CD4-positive, alpha-beta memory T cell (primary cell): Measurements from ENCODE around the gene CNTN2. TPM values are rescaled to one million over a fixed set of nuclear protein-coding genes. Genes with fewer than 3 reads are reported as not detected.

Experiments
- CTCF ChIA-PET: fragments of 350-600 bp; sonication (Branson Sonifier 250); formaldehyde crosslinking; loops from one replicate; lab custom pipeline; 2021; ENCODE audit warnings: inconsistent platforms; ENCODE audit not compliant: partially characterized antibody; lab: Charles Lee
- POLR2A ChIA-PET: fragments of 350-600 bp; sonication (Branson Sonifier 250); formaldehyde crosslinking; loops from one replicate; lab custom pipeline; 2021; ENCODE audit not compliant: partially characterized antibody; lab: Charles Lee
- DNase-seq, 5 donors: peaks; one replicate each; pipeline versions ENCODE4 v3.0.0 to v3.0.0-alpha.2; 2020 to 2022; ENCODE audit warnings: mixed read lengths in 1 of 5
- H3K27ac ChIP-seq: one replicate; pipeline ENCODE4 v1.7.0; 2013; ENCODE audit warnings: low read depth, low read length
- H3K27me3 ChIP-seq: 2 replicates; pipeline ENCODE4 v1.7.0; 2013; ENCODE audit warnings: mild to moderate bottlenecking, low read length, moderate library complexity; ENCODE audit not compliant: insufficient read depth
- H3K36me3 ChIP-seq: 2 replicates; pipeline ENCODE4 v1.7.0; 2013; ENCODE audit warnings: mild to moderate bottlenecking, low read length, moderate library complexity; ENCODE audit not compliant: insufficient read depth
- H3K4me1 ChIP-seq: 2 replicates; pipeline ENCODE4 v1.7.0; 2013; ENCODE audit warnings: mild to moderate bottlenecking, low read length, moderate library complexity; ENCODE audit not compliant: insufficient read depth
- H3K4me3 ChIP-seq, 2 donors: one replicate each; pipeline ENCODE4 v1.7.0; 2013; ENCODE audit warnings: low read length in 2 of 2, mild to moderate bottlenecking in 1 of 2
- H3K9me3 ChIP-seq, 2 donors: one replicate each; pipeline ENCODE4 v1.7.0; 2013; ENCODE audit warnings: low read length in 2 of 2, control low read depth in 1 of 2; ENCODE audit not compliant: control insufficient read depth in 1 of 2
- H3K27ac Mint-ChIP-seq, 7 donors: one replicate each; pipeline ENCODE4 v1.8.0; 2020 to 2021; ENCODE audit warnings: mixed read lengths in 7 of 7, mild to moderate bottlenecking in 6 of 7, inconsistent platforms in 3 of 7, moderate library complexity in 3 of 7
- H3K27me3 Mint-ChIP-seq, 2 donors: one replicate each; pipeline ENCODE4 v1.8.0; 2020 to 2021; ENCODE audit warnings: mixed read lengths in 2 of 2
- H3K36me3 Mint-ChIP-seq, 2 donors: one replicate each; pipeline ENCODE4 v1.8.0; 2020 to 2021; ENCODE audit warnings: mixed read lengths in 2 of 2, inconsistent platforms in 1 of 2, mild to moderate bottlenecking in 1 of 2
- H3K4me1 Mint-ChIP-seq, 4 donors: one replicate each; pipeline ENCODE4 v1.8.0; 2020 to 2021; ENCODE audit warnings: mixed read lengths in 4 of 4, mild to moderate bottlenecking in 1 of 4
- H3K4me3 Mint-ChIP-seq, 8 donors: one replicate each; pipeline ENCODE4 v1.8.0; 2020 to 2021; ENCODE audit warnings: mixed read lengths in 8 of 8, mild to moderate bottlenecking in 7 of 8, moderate library complexity in 6 of 8, inconsistent platforms in 3 of 8
- H3K9me3 Mint-ChIP-seq, 8 donors: one replicate each; pipeline ENCODE4 v1.8.0; 2020 to 2021; ENCODE audit warnings: mixed read lengths in 8 of 8, mild to moderate bottlenecking in 5 of 8, inconsistent platforms in 3 of 8, moderate library complexity in 1 of 8
- intact Hi-C: fragments of 100-400 bp; cut with micrococcal nuclease; formaldehyde crosslinking; loops from one replicate; pipeline ENCODE4 v1.15.1; 2023
- polyA plus RNA-seq, 2 donors: library from polyadenylated mRNA; unstranded; fragments of 300-500 nt; fragmentation: Illumina TruSeq; gene quantifications; one replicate each; pipeline ENCODE4 v1.2.3, GENCODE V29; 2021
- total RNA-seq, 2 experiments: library from RNA; stranded (reverse); gene quantifications; one replicate each; pipeline ENCODE4 v1.2.3, GENCODE V29; 2021

Gene CNTN2
- total and polyA plus RNA-seq, 4 experiments from 2014 or later, result not detected

- H3K4me3 Mint-ChIP-seq, result no peak overlapping the region
- DNase-seq, result no peak
- Histone ChIP-seq H3K9me3 (no peaks in the 10 kb centered on the region), H3K4me3 (no peak overlapping the region), H3K27ac (no peak overlapping the region), H3K36me3 (peaks cover 82% of the 10 kb centered on the region), H3K4me1 (no peaks in the 10 kb centered on the region), H3K27me3 (no peaks in the 10 kb centered on the region)
- POLR2A ChIA-PET, result no interaction called here
- CTCF ChIA-PET, result no interaction called here
- H3K4me1 Mint-ChIP-seq, result peaks cover 5 to 17% (median 7%) of the 10 kb centered on the region in 4 donors
- H3K9me3 Mint-ChIP-seq, result no peaks in the 10 kb centered on the region
- intact Hi-C loops, result no loop called here
- peak overlapping the region in 1 of 7 donors; percentile 15 for H3K27ac Mint-ChIP-seq
- no peaks in the 10 kb centered on the region for H3K27me3 Mint-ChIP-seq
- peaks cover 70 to 91% of the 10 kb centered on the region in 2 donors for H3K36me3 Mint-ChIP-seq
Observed at GRCh38 chr1:205102404-205102803, 59.4 kb downstream of the CNTN2 start.

- CTCF ChIA-PET, result no interaction called here
- H3K36me3 Mint-ChIP-seq, result peaks cover 44 to 74% of the 10 kb centered on the region in 2 donors
- peaks cover 42% of the 10 kb centered on the region for H3K36me3 ChIP-seq
- POLR2A ChIA-PET, result no interaction called here
- H3K9me3 ChIP-seq, result no peaks in the 10 kb centered on the region
- no peaks in the 10 kb centered on the region for H3K4me1 ChIP-seq
- H3K9me3 Mint-ChIP-seq, result no peaks in the 10 kb centered on the region
- H3K27me3 Mint-ChIP-seq, result no peaks in the 10 kb centered on the region
- H3K27me3 ChIP-seq, result no peaks in the 10 kb centered on the region
- DNase-seq, result no peak
- no peak overlapping the region for H3K4me3 Mint-ChIP-seq
- H3K27ac Mint-ChIP-seq, result no peak overlapping the region
- H3K4me1 Mint-ChIP-seq, result peaks cover 10 to 22% (median 18%) of the 10 kb centered on the region in 4 donors
- no peak overlapping the region for H3K4me3 ChIP-seq
- no peak overlapping the region for H3K27ac ChIP-seq
- intact Hi-C loops, result no loop called here
Observed at GRCh38 chr1:205107327-205107726, 64.3 kb downstream of the CNTN2 start.

- Mint-ChIP-seq H3K36me3 (peaks cover 42 to 69% of the 10 kb centered on the region in 2 donors), H3K9me3 (no peaks in the 10 kb centered on the region), H3K4me3 (no peak overlapping the region), H3K27ac (no peak overlapping the region), H3K27me3 (no peaks in the 10 kb centered on the region), H3K4me1 (peaks cover 10 to 22% (median 19%) of the 10 kb centered on the region in 4 donors)
- Histone ChIP-seq H3K36me3 (peaks cover 35% of the 10 kb centered on the region), H3K4me1 (no peaks in the 10 kb centered on the region), H3K27me3 (no peaks in the 10 kb centered on the region), H3K27ac (no peak overlapping the region), H3K9me3 (no peaks in the 10 kb centered on the region), H3K4me3 (no peak overlapping the region)
- ChIA-PET CTCF (interaction anchor here (1.3 to 2.5 kb wide), 3 partner anchors 13 to 148 kb away, joined by 3 to 12 read pairs (median 8); partner anchors contain the start of gene RBBP5), POLR2A (interaction anchor here (0.6 kb wide), 1 partner anchor 15 kb away, joined by 6 read pairs; no protein-coding TSS in a partner anchor)
- no peak for DNase-seq
- intact Hi-C loops, result no loop called here
Observed at GRCh38 chr1:205108464-205108863, 65.5 kb downstream of the CNTN2 start.

GRCh38 chr1:205109269-205109668 lies 66.3 kb downstream of the CNTN2 start:
- Mint-ChIP-seq H3K27me3 (no peaks in the 10 kb centered on the region), H3K9me3 (no peaks in the 10 kb centered on the region), H3K36me3 (peaks cover 35 to 68% of the 10 kb centered on the region in 2 donors), H3K27ac (peak overlapping the region in 3 of 7 donors; percentile 5 to 48 (median 20)), H3K4me3 (no peak overlapping the region), H3K4me1 (peaks cover 10 to 22% (median 19%) of the 10 kb centered on the region in 4 donors)
- Histone ChIP-seq H3K27me3 (no peaks in the 10 kb centered on the region), H3K4me1 (no peaks in the 10 kb centered on the region), H3K36me3 (peaks cover 35% of the 10 kb centered on the region), H3K27ac (no peak overlapping the region), H3K4me3 (no peak overlapping the region), H3K9me3 (no peaks in the 10 kb centered on the region)
- intact Hi-C loops, result no loop called here
- ChIA-PET POLR2A (interaction anchor here (0.8 kb wide), 1 partner anchor 11 kb away, joined by 3 read pairs; no protein-coding TSS in a partner anchor), CTCF (interaction anchor here (0.8 to 2.5 kb wide), 7 partner anchors 12 to 148 kb away, joined by 3 to 12 read pairs (median 3); partner anchors contain the start of gene RBBP5)
- DNase-seq, result no peak

- Histone ChIP-seq H3K27me3 (no peaks in the 10 kb centered on the region), H3K27ac (no peak overlapping the region), H3K4me1 (no peaks in the 10 kb centered on the region), H3K9me3 (no peaks in the 10 kb centered on the region), H3K36me3 (peaks cover 37% of the 10 kb centered on the region), H3K4me3 (no peak overlapping the region)
- Mint-ChIP-seq H3K27ac (no peak overlapping the region), H3K4me1 (peaks cover 10 to 22% (median 19%) of the 10 kb centered on the region in 4 donors), H3K4me3 (no peak overlapping the region), H3K36me3 (peaks cover 33 to 67% of the 10 kb centered on the region in 2 donors), H3K27me3 (no peaks in the 10 kb centered on the region), H3K9me3 (no peaks in the 10 kb centered on the region)
- intact Hi-C loops, result no loop called here
- no peak for DNase-seq
- ChIA-PET CTCF (interaction anchor here (0.7 to 2.5 kb wide), 8 partner anchors 12 to 148 kb away, joined by 3 to 12 read pairs (median 3); partner anchors contain the start of gene RBBP5), POLR2A (interaction anchor here (0.8 kb wide), 1 partner anchor 10 kb away, joined by 3 read pairs; no protein-coding TSS in a partner anchor)
Observed at GRCh38 chr1:205109711-205110110, 66.7 kb downstream of the CNTN2 start.

GRCh38 chr1:205111354-205111753 lies 68.3 kb downstream of the CNTN2 start:
- no peak for DNase-seq
- peaks cover 25 to 62% of the 10 kb centered on the region in 2 donors for H3K36me3 Mint-ChIP-seq
- H3K27ac ChIP-seq, result no peak overlapping the region
- peaks cover 6% of the 10 kb centered on the region for H3K4me1 ChIP-seq
- peaks cover 26% of the 10 kb centered on the region for H3K36me3 ChIP-seq
- no peaks in the 10 kb centered on the region for H3K27me3 Mint-ChIP-seq
- H3K27me3 ChIP-seq, result no peaks in the 10 kb centered on the region
- peak overlapping the region in 1 of 8 donors; percentile 4 for H3K4me3 Mint-ChIP-seq
- ChIA-PET POLR2A (interaction anchor here (1.2 kb wide), 1 partner anchor 10 kb away, joined by 7 read pairs; the partner anchor contains the start of gene RBBP5), CTCF (no interaction called here)
- H3K9me3 ChIP-seq, result no peaks in the 10 kb centered on the region
- H3K27ac Mint-ChIP-seq, result peak overlapping the region in 1 of 7 donors; percentile 11
- H3K4me3 ChIP-seq, result no peak overlapping the region
- intact Hi-C loops, result no loop called here
- H3K9me3 Mint-ChIP-seq, result no peaks in the 10 kb centered on the region
- H3K4me1 Mint-ChIP-seq, result peaks cover 14 to 27% (median 19%) of the 10 kb centered on the region in 4 donors

GRCh38 chr1:205118752-205119151 lies 75.7 kb downstream of the CNTN2 start:
- no peaks in the 10 kb centered on the region for H3K27me3 Mint-ChIP-seq
- no peaks in the 10 kb centered on the region for H3K27me3 ChIP-seq
- H3K4me3 Mint-ChIP-seq, result peak overlapping the region in 3 of 8 donors; percentile 29 to 75 (median 37)
- H3K4me1 ChIP-seq, result peaks cover 50% of the 10 kb centered on the region
- intact Hi-C loops, result no loop called here
- CTCF ChIA-PET, result interaction anchor here (5.7 kb wide), 1 partner anchor 24 kb away, joined by 53 read pairs; no protein-coding TSS in a partner anchor
- H3K36me3 Mint-ChIP-seq, result peaks cover 12 to 52% of the 10 kb centered on the region in 2 donors
- peak overlapping the region in 1 of 7 donors; percentile 14 for H3K27ac Mint-ChIP-seq
- no peak overlapping the region for H3K27ac ChIP-seq
- peaks cover 16% of the 10 kb centered on the region for H3K36me3 ChIP-seq
- peaks cover 38 to 72% (median 53%) of the 10 kb centered on the region in 4 donors for H3K4me1 Mint-ChIP-seq
- no peak for DNase-seq
- peaks cover 0 to 4% (median 0%) of the 10 kb centered on the region in 8 donors for H3K9me3 Mint-ChIP-seq
- POLR2A ChIA-PET, result no interaction called here
- H3K4me3 ChIP-seq, result no peak overlapping the region
- H3K9me3 ChIP-seq, result no peaks in the 10 kb centered on the region
